Measurements from ENCODE around the gene MRAP2. TPM values are rescaled to one million over a fixed set of nuclear protein-coding genes. Genes with fewer than 3 reads are reported as not detected.
A peak's percentile ranks its signal among the peaks of the same experiment; 100 is the strongest.
"Not testable (repeated sequence)": the region's sequence is repeated elsewhere in the genome, so short reads cannot be mapped to it uniquely, and the experiment has no call there.

The MRAP2 gene
- polyA plus RNA-seq, 6 donors from 2014 or later = 0.12 to 0.54 TPM; not detected in 4

GRCh38 chr6:84066536-84066935 is 33.0 kb downstream of the MRAP2 start:
- no peak overlapping the region for H3K4me3 Mint-ChIP-seq
- ATAC-seq (ENCODE audit: low read depth in 2 of 2) = no peak
- peaks cover 3 to 26% (median 6%) of the 10 kb centered on the region in 7 donors for H3K9me3 Mint-ChIP-seq
- no peak overlapping the region for H3K27ac Mint-ChIP-seq
- no peaks in the 10 kb centered on the region for H3K27me3 Mint-ChIP-seq
- H3K36me3 Mint-ChIP-seq = peaks cover 0 to 13% of the 10 kb centered on the region in 2 donors
- DNase-seq = no peak
- H3K4me1 Mint-ChIP-seq = no peaks in the 10 kb centered on the region

GRCh38 chr6:84068873-84069272 is 35.3 kb downstream of the MRAP2 start:
- not testable (repeated sequence) for DNase-seq; H3K27ac Mint-ChIP-seq; H3K4me3 Mint-ChIP-seq; ATAC-seq (ENCODE audit: low read depth in 2 of 2); H3K27me3 Mint-ChIP-seq; H3K4me1 Mint-ChIP-seq
- Mint-ChIP-seq H3K9me3 (peaks cover 3 to 31% (median 9%) of the 10 kb centered on the region in 7 donors), H3K36me3 (peaks cover 0 to 19% of the 10 kb centered on the region in 2 donors)

- no peaks in the 10 kb centered on the region for H3K4me1 Mint-ChIP-seq
- peaks cover 0 to 10% (median 9%) of the 10 kb centered on the region in 3 donors for H3K27me3 Mint-ChIP-seq
- peaks cover 0 to 19% of the 10 kb centered on the region in 2 donors for H3K36me3 Mint-ChIP-seq
- H3K27ac Mint-ChIP-seq = no peak overlapping the region
- no peak for DNase-seq
- no peak overlapping the region for H3K4me3 Mint-ChIP-seq
- H3K9me3 Mint-ChIP-seq = peaks cover 3 to 31% (median 9%) of the 10 kb centered on the region in 7 donors
- ATAC-seq (ENCODE audit: low read depth in 2 of 2) = no peak
Measured at GRCh38 chr6:84072442-84072997, 38.9 kb downstream of the MRAP2 start.

- DNase-seq (no peak), ATAC-seq (ENCODE audit: low read depth in 2 of 2) (no peak)
- Mint-ChIP-seq H3K9me3 (peaks cover 1 to 17% (median 5%) of the 10 kb centered on the region in 7 donors), H3K4me1 (no peaks in the 10 kb centered on the region), H3K27ac (peak overlapping the region in 1 of 6 donors; percentile 16), H3K4me3 (no peak overlapping the region), H3K27me3 (peaks cover 0 to 11% (median 9%) of the 10 kb centered on the region in 3 donors), H3K36me3 (peaks cover 0 to 11% of the 10 kb centered on the region in 2 donors)
Measured at GRCh38 chr6:84074988-84075781, 41.6 kb downstream of the MRAP2 start.

GRCh38 chr6:84077645-84078044 is 44.1 kb downstream of the MRAP2 start:
- Mint-ChIP-seq H3K4me3 (no peak overlapping the region), H3K4me1 (no peaks in the 10 kb centered on the region), H3K36me3 (no peaks in the 10 kb centered on the region), H3K27ac (no peak overlapping the region), H3K9me3 (peaks cover 0 to 1% (median 0%) of the 10 kb centered on the region in 7 donors), H3K27me3 (peaks cover 0 to 14% (median 9%) of the 10 kb centered on the region in 3 donors)
- ATAC-seq (ENCODE audit: low read depth in 2 of 2) = no peak
- DNase-seq = no peak

GRCh38 chr6:84078335-84078734 is 44.8 kb downstream of the MRAP2 start:
- Mint-ChIP-seq H3K27me3 (peaks cover 0 to 14% (median 2%) of the 10 kb centered on the region in 3 donors), H3K36me3 (no peaks in the 10 kb centered on the region), H3K9me3 (peaks cover 0 to 4% (median 0%) of the 10 kb centered on the region in 7 donors), H3K4me1 (no peaks in the 10 kb centered on the region), H3K27ac (no peak overlapping the region), H3K4me3 (no peak overlapping the region)
- DNase-seq (no peak), ATAC-seq (ENCODE audit: low read depth in 2 of 2) (no peak)

GRCh38 chr6:84081222-84081621 is 47.6 kb downstream of the MRAP2 start:
- Mint-ChIP-seq H3K36me3 (no peaks in the 10 kb centered on the region), H3K4me1 (no peaks in the 10 kb centered on the region), H3K9me3 (peaks cover 0 to 4% (median 0%) of the 10 kb centered on the region in 7 donors), H3K27ac (no peak overlapping the region), H3K27me3 (peaks cover 0 to 10% (median under 1%) of the 10 kb centered on the region in 3 donors), H3K4me3 (no peak overlapping the region)
- ATAC-seq (ENCODE audit: low read depth in 2 of 2) (no peak), DNase-seq (no peak)

GRCh38 chr6:84082689-84083265 is 49.2 kb downstream of the MRAP2 start:
- Mint-ChIP-seq H3K27me3 (peaks cover 0 to 8% (median 6%) of the 10 kb centered on the region in 3 donors), H3K9me3 (peaks cover 0 to 4% (median 0%) of the 10 kb centered on the region in 7 donors), H3K27ac (no peak overlapping the region), H3K36me3 (no peaks in the 10 kb centered on the region), H3K4me3 (no peak overlapping the region), H3K4me1 (no peaks in the 10 kb centered on the region)
- no peak for DNase-seq
- ATAC-seq (ENCODE audit: low read depth in 2 of 2) = no peak

- not testable (repeated sequence) for DNase-seq; H3K27ac Mint-ChIP-seq; H3K4me3 Mint-ChIP-seq; H3K27me3 Mint-ChIP-seq; H3K4me1 Mint-ChIP-seq; ATAC-seq (ENCODE audit: low read depth in 2 of 2); H3K36me3 Mint-ChIP-seq; H3K9me3 Mint-ChIP-seq
Measured at GRCh38 chr6:84084705-84085104, 51.1 kb downstream of the MRAP2 start.

- DNase-seq = no peak
- ATAC-seq (ENCODE audit: low read depth in 2 of 2) = no peak
- Mint-ChIP-seq H3K36me3 (no peaks in the 10 kb centered on the region), H3K27ac (peak overlapping the region in 1 of 6 donors; percentile 35), H3K4me3 (no peak overlapping the region), H3K27me3 (peaks cover 0 to 6% (median 4%) of the 10 kb centered on the region in 3 donors), H3K4me1 (no peaks in the 10 kb centered on the region), H3K9me3 (peaks cover 0 to 4% (median 0%) of the 10 kb centered on the region in 7 donors)
Measured at GRCh38 chr6:84086056-84086455, 52.5 kb downstream of the MRAP2 start.

- Mint-ChIP-seq H3K9me3 (peaks cover 0 to 4% (median 0%) of the 10 kb centered on the region in 7 donors), H3K4me1 (no peaks in the 10 kb centered on the region), H3K27me3 (peaks cover 0 to 6% (median 4%) of the 10 kb centered on the region in 3 donors), H3K36me3 (no peaks in the 10 kb centered on the region), H3K27ac (peak overlapping the region in 1 of 6 donors; percentile 35), H3K4me3 (no peak overlapping the region)
- no peak for DNase-seq
- ATAC-seq (ENCODE audit: low read depth in 2 of 2) = no peak
Measured at GRCh38 chr6:84086545-84087429, 53.2 kb downstream of the MRAP2 start.

- Mint-ChIP-seq H3K36me3 (no peaks in the 10 kb centered on the region), H3K27ac (peak overlapping the region in 2 of 6 donors; percentile 29 to 49), H3K4me3 (no peak overlapping the region), H3K27me3 (peaks cover 0 to 11% (median 4%) of the 10 kb centered on the region in 3 donors), H3K4me1 (no peaks in the 10 kb centered on the region), H3K9me3 (peaks cover 0 to under 1% (median 0%) of the 10 kb centered on the region in 7 donors)
- no peak for ATAC-seq (ENCODE audit: low read depth in 2 of 2)
- no peak for DNase-seq
Measured at GRCh38 chr6:84089081-84089480, 55.5 kb downstream of the MRAP2 start.

GRCh38 chr6:84089552-84089951 is 56.0 kb downstream of the MRAP2 start:
- H3K27ac Mint-ChIP-seq = peak overlapping the region in 1 of 6 donors; percentile 29
- peaks cover 0 to 5% (median 0%) of the 10 kb centered on the region in 7 donors for H3K9me3 Mint-ChIP-seq
- no peak overlapping the region for H3K4me3 Mint-ChIP-seq

More at GRCh38 chr6:84089552-84089951, 56.0 kb downstream of the MRAP2 start:
- no peaks in the 10 kb centered on the region for H3K4me1 Mint-ChIP-seq
- ATAC-seq (ENCODE audit: low read depth in 2 of 2) = no peak
- H3K27me3 Mint-ChIP-seq = peaks cover 0 to 11% (median 4%) of the 10 kb centered on the region in 3 donors
- DNase-seq = no peak
- no peaks in the 10 kb centered on the region for H3K36me3 Mint-ChIP-seq

Data from naive B cell (primary cell).